Suprapubic skin (tissue), 3 donors: ENCODE results near the gene PITX1.

Experiments
- CTCF ChIP-seq, 2 donors: fragments of 200-600 bp in 1 of 2; fragments of 450-650 bp in 1 of 2; sonication (generic) in 1 of 2; IDR thresholded peaks; one replicate each; pipeline ENCODE4 v1.5.1; 2016 to 2019; ENCODE audit warnings: antibody characterized with exemption in 2 of 2, mild to moderate bottlenecking in 1 of 2, moderate library complexity in 1 of 2
- EP300 ChIP-seq: sonication (generic); formaldehyde crosslinking; IDR thresholded peaks from one replicate; pipeline ENCODE4 v1.6.1; 2017; ENCODE audit warnings: antibody characterized with exemption

- TF ChIP-seq CTCF (IDR thresholded peaks at IDR 0.05) (no peak), EP300 (no peak)
Measured at GRCh38 chr5:135027697-135028615, 6.1 kb downstream of the PITX1 start.
